GM19328 (cell line): ENCODE data around the gene FAT2.

Source experiments
- ATAC-seq: cut with Tn5 transposase; IDR thresholded peaks from one replicate; pipeline ENCODE4 v1.9.1; 2021; ENCODE audit warnings: mild to moderate bottlenecking, moderate library complexity; ENCODE audit not compliant: unreplicated experiment

FAT2 gene

GRCh38 chr5:151591144-151591819 is at the start of gene FAT2:
TSS of gene FAT2 (minus strand) at chr5:151591331. CDS start at chr5:151568931, 22,400 bp downstream.
- no peak for ATAC-seq

- no peak for ATAC-seq
Observed at GRCh38 chr5:151638619-151639018, 47.5 kb upstream of the FAT2 start.

GRCh38 chr5:151637676-151638075 is 46.5 kb upstream of the FAT2 start:
- no peak for ATAC-seq

- ATAC-seq = no peak
Observed at GRCh38 chr5:151633892-151634291, 42.8 kb upstream of the FAT2 start.

GRCh38 chr5:151632941-151633340 is 41.8 kb upstream of the FAT2 start:
- no peak for ATAC-seq

GRCh38 chr5:151632524-151632923 is 41.4 kb upstream of the FAT2 start:
- no peak for ATAC-seq

GRCh38 chr5:151631941-151632340 is 40.8 kb upstream of the FAT2 start:
- no peak for ATAC-seq

GRCh38 chr5:151630088-151630487 is 39.0 kb upstream of the FAT2 start:
- no peak for ATAC-seq

GRCh38 chr5:151628112-151628823 is 37.1 kb upstream of the FAT2 start:
- no peak for ATAC-seq

- no peak for ATAC-seq
Observed at GRCh38 chr5:151627650-151628049, 36.5 kb upstream of the FAT2 start.

- no peak for ATAC-seq
Observed at GRCh38 chr5:151625285-151625684, 34.2 kb upstream of the FAT2 start.

GRCh38 chr5:151624476-151624875 is 33.3 kb upstream of the FAT2 start:
- ATAC-seq = no peak

- no peak for ATAC-seq
Observed at GRCh38 chr5:151622367-151623088, 31.4 kb upstream of the FAT2 start.

GRCh38 chr5:151620461-151620840 is 29.3 kb upstream of the FAT2 start:
- ATAC-seq = no peak

- ATAC-seq = no peak
Observed at GRCh38 chr5:151619812-151620460, 28.8 kb upstream of the FAT2 start.

- no peak for ATAC-seq
Observed at GRCh38 chr5:151618907-151619306, 27.8 kb upstream of the FAT2 start.

- ATAC-seq = no peak
Observed at GRCh38 chr5:151617841-151618710, 26.9 kb upstream of the FAT2 start.

GRCh38 chr5:151617383-151617840 is 26.3 kb upstream of the FAT2 start:
- ATAC-seq = no peak

GRCh38 chr5:151615431-151615830 is 24.3 kb upstream of the FAT2 start:
- no peak for ATAC-seq

- ATAC-seq = no peak
Observed at GRCh38 chr5:151614565-151614964, 23.4 kb upstream of the FAT2 start.
